ENCODE measurements around the gene PPP6R1.
A peak's percentile ranks its signal among the peaks of the same experiment; 100 is the strongest.

PPP6R1 gene

DNA sequence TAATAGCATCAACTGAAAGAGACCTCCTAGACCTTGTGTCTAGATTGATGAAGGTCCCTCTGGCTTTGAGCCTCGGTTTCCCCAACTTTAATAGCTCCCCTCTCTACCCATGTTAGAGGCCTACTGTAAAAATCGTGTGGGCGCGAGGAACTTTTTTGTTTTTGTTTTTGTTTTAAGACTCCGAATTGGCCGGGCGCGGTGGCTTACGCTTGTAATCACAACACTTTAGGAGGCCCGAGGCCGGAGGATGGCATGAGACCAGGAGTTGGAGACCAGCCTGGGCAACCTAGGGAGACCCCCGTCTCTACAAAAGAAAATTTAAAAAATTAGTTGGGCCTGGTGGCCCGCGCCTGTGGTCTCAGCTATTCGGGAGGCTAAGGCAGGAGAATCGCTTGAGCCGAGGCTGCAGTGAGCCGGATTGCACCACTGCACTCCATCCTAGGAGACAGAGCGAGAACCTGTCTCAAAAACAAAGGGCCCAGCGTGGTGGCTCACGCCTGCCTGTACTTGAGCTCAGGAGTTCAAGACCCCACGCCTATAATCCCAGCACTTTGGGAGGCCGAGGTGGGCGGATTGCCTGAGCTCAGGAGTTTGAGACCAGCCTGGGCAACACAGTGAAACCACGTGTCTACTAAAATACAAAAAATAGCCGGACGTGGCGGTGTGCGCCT lies 858 bp upstream of the PPP6R1 start:
- no peak for DNase-seq (ENCODE audit: low read depth)

DNA sequence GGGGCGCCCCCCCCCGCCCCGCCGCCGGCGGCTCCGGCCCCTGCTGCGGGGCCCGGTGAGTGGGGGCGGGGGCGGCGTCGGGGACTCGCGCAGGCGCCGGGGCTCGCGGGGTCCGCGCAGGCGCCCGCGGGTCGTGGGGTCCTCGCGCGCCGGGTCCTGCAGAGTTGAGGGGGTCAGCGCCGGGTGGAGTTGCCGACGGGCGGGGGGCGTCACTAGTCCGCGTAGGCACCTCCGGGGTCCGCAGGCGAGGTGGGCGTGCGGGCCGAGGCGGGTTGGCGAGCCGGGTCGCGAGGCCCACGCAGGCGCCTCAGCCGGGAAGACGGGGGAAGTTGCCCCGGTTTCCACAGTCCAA lies 365 bp downstream of the PPP6R1 start:
- DNase-seq (ENCODE audit: low read depth): no peak

DNA sequence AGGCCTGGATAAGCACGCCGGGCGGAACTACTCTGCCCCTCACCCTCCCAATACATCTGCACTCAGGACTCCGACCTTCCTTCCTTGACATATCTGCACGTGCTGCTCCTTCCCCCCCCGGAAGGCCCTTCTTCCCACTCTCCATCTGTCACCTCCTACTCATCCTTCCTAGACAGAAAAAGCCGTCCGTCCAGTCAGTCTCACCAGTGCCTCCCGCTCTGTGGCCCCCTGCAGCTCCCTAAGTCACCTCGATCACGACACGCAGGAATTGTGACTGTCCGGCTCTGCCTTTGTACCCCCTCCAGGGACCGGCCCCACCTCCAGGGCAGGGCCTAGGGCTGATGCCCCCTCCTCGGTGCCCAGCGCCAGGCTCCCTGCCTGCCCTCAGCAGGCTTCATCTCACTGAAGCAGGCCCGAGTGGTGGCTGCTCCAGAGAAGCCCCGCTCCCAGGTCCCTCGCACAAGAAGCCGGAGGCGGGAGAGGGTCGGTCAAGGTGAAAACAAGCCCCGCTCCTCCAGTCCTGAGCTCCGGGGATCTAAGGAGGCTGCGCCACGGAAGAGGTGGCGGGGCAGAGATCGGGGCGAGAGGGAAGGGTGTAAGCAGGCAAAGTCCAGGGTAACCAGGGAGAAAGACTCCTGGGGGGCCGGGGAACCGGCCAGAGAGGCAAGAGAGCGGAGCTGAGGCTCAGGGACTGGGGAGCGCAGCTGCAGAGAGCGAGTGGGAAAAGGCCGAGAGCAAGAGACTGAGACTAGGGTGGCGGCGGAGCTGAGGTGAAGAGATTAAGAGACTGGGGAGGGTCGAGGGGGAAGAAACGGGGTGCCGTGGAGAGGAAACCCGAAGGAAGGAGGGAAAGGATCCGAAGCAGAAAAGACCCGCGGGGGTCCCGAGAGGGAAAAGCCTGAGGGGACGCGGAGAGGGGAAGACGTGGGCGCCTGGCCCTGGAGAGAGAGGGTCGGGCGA lies 1.1 kb downstream of the PPP6R1 start:
- DNase-seq (ENCODE audit: low read depth): no peak

DNA sequence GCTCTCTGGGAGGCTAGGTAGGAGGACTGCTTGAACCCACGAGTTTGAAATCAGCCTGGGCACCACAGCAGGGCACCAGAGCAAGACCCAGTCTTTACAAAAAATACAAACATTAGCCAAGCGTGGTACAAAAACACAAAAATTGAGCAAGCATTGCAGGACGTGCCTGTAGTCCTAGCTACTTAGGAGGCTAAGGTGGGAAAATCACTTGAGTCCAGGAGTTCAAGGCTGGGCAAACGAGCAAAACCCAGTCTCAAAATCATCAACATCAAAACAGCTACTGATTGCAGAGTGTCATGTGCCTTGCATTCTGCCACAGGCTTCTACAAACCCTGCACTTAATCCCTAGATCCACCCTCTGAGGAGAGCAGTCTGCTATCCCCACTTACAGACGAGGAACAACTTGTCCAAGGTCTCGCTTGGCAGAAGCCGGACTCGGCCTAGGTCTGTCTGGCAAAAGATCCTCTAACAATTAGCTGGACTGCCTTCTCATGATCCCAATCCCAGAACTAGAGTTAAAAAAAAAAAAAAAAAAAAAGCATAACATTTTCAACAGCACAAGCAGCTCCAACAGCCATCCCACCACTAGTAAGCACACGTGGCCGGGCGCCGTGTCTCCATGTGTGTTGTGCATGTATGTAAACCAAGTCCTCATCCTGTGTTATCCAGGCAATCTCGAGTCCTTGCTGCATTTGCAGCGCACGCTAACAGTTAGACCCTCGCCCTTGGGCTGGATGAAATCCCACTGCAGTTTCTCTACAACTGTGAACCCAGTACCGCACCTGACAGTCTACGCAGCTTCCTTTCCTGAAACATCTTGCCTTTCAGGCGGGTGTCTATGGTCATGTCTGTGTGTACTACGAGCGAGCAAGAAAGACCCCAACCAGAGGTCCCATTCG lies 2.0 kb downstream of the PPP6R1 start:
- DNase-seq (ENCODE audit: low read depth): no peak

DNA sequence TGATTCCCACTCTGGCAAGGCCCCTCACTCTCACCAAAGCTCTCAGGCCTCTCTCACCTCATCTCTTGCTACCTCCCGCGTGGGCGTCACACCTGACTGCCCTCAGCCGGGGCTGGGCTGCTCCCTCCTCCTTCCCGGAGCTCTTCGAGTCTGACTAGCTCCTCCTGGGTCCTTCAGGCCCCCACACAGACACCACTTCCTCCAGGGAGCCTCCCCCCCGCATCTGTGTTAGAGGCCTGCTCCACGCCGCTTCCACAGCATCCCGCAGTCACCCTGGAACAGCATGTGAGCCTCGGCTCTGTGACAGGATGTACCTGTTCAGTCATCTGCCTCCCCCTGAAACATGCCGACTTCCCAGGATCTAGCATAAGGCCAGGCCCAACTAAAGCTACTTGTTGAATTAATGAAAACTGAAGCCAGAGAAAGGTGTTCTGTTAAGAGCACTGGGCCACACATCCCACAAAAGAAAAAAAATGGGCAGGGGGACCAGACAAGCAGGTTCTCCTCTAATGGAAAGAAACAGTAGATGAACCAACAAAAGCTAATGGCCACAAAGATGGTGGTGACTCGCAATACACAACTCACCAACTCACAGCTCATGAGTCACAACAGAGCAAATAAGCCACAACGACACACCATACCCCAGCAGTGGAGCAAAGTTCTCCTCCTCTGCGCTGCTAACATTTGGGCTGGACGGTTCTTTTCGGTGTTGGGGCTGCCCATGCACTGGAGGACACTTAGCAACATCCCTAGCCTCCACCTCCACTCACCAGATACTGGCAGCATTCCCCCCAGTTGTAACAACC lies 3.0 kb downstream of the PPP6R1 start:
- no peak for DNase-seq (ENCODE audit: low read depth)

DNA sequence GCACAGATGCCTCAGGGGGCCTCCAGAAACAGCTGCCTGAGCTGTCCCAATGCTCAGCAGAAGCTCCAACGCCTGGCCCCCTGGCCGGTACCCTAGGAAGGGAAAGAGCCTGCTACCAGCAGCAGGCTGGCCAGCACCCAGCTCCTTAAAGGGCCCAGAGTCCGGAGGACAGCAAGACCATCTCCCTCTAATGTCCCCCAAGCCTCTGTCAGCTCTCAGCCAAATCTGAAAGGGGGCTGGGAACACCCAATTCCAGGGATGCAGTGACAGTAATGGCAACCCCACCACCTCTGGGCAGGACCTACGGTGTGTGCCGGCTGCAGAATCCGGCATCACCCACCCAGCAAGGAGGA lies 4.2 kb downstream of the PPP6R1 start:
- no peak for DNase-seq (ENCODE audit: low read depth)

DNA sequence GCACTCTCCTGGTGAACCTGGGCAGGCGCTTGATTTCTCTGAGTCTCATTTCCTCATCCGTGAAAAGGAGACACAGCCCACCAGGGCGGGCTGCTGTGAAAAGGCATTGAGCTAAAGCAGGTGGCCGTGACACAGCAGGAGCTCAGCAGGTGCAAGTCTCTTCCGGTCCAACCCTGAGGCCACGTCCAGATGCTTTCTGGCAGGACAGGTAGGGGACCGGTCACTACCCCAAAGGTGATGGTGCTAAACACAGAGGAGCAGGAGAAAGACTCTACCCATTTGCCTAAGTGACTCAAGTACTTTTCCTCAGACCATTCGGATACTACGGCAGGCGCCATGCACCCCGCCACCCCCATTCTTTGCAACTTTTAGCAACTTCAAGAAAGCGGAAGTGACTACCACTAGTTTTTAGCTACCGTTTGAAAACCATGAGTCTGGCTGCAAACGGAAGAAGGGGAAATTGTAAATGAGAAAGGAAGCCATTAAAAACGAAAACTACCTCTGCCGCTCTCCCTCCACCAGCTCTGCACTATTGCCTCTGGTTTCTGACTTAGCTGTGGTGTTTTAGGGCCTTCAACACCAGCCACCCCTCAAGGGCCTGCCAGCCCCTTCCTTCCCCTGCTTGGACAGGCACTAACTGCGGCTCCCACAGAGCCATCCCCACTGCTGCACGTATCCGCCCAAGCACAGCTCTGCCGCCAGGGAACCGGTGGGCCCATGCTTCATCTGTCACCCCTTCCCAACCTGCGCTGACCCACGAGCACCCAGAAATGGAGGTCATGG lies 4.8 kb downstream of the PPP6R1 start:
- DNase-seq (ENCODE audit: low read depth): no peak

DNA sequence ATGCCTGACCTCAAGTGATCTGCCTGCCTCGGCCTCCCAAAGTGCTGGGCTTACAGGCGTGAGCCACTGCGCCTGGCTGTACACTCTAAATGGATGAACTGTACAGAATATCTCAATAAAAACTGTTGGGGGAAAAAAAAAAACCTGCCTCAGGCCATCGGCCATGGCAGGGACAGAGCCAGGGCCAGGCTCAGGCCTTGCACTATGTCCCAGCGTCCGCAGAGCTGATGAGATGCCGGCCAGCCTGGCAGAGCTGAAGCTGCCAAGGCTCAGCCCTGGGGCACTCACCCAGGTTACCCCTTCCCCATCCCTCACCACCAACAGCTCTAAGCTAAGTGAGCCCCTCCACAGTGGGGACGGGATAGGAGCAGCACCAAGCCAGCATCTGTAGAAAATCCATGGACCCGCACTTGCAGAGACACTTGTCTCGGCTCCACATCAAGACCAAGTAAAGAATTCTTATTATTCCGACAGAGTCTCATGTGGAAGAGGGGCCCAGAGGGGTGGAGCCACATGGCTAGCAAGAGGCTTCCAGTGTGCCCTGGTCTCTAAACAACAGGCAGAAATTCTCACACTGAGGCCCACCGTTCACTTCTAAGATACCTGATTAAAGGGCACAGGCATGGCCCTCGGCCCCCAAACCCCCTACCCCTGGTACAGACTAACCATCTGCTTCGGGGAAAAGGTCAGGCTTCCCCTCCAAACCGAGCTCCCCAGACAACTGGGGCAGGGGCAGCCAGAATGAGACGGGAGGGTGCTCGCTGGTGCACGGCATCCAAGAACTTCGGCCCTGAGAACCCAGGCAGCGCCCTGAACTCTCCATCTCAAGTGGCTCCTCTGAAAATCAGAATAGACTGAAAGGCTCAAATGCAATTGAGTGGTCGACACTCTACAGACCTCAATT lies 5.8 kb downstream of the PPP6R1 start:
- no peak for DNase-seq (ENCODE audit: low read depth)

DNA sequence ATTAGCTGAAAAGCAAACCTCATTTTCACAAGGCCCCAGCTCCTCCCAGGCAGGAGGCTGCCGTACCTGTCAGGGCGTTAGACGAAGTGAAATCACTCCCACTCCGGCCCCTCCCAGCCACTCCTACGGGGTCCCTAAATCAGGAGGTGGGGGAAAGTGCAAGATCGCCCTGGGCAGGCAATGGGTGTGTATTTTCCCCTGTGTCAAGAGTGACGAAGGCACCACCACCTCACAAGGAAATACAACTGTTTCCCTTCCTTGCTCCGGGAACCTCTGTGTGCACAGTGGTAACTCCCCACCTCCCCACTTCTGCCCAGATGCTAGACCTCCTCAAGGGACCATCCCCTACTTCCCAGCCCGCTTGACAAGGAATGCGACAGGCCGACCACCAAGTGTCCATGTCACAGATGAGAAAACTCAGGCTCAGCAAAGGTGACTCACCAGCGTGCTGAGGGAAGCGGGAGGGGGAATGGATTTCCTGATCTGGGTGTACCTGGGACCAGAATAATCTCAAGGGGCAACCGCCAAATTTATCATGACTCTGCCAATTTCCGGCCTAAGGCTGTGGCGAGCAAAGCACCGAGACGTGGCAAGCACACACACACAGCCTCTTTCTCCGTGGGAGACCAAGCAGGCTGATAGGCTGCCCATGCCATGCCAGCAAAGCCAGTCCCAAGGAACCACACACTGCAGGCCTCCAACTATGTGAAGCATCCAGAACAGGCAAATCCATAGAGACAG lies 7.3 kb downstream of the PPP6R1 start:
- no peak for DNase-seq (ENCODE audit: low read depth)

DNA sequence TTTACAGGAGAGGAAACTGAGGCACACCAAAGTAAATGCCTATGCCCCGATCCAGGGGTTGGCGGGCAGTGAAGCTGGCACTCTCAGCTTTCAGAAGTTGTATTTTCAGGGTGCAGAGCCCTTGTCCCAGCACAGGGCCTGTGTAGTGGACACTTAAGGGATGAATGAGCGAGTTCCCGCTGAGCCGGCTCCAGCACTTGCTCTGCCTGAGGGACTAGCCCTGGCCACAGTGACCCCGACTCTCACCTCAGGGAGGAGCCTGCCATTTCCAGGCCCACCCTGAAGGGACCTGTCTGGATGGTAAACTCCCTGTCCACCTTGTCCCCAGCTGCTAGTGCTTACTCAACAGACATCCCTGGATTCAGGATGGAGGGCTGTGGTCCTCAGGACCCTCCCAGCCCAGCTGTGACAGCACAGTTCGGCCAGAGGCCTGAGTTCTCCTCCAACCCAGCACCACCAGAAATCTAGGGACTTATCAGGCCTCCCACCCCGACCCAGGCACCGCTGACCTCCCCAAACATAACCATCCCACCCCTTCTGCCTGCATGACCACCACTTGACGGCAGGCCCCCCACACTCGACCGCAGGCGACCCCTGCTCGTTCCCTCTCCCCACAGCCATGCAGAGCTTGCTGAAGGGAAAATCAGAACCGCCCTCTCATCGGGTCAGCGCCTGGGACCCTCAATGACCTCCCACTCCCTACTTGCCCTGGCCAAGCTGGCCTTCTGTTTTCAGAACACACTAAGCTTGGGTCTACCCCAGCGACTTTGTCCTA lies 8.4 kb downstream of the PPP6R1 start:
- DNase-seq (ENCODE audit: low read depth): no peak

DNA sequence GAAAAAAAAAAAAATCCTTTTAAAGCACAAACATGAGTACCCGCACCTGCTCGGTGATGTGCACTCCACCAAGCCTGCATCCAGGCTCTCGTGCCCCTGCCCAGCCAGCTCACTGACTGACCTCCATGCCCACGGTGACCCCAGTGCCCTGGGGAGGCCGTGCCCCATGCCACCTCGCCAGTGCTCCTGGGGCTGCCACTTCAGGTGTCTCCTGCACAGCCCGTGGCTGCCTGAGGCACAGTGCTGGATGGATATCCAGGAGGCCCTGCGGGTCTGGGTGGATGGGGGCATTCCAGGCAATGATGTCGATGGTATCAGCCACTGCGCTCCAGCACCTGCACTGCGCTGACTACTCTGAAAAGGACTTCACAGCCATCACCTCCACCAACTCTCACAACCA lies 9.0 kb downstream of the PPP6R1 start:
- DNase-seq (ENCODE audit: low read depth): no peak

DNA sequence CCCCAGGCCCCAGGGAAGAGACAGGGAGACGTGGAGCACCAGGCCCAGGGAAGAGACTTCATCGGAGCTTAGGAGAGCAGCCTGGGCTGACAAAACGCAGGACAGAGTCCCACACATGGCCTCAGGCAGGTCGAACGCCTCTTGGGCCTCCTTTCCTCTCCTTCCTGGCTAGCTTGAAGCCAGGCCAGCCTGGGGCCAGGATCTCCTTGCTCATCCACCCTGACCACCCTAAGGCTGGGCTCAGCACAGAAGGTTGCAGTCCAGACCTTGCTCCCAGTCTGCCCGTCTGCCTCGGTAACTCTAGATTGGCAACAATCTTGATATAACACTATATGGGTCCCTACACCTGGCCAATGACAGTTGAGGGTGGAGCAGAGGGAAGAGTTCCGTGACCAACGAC lies 10.1 kb downstream of the PPP6R1 start:
- DNase-seq (ENCODE audit: low read depth): no peak

DNA sequence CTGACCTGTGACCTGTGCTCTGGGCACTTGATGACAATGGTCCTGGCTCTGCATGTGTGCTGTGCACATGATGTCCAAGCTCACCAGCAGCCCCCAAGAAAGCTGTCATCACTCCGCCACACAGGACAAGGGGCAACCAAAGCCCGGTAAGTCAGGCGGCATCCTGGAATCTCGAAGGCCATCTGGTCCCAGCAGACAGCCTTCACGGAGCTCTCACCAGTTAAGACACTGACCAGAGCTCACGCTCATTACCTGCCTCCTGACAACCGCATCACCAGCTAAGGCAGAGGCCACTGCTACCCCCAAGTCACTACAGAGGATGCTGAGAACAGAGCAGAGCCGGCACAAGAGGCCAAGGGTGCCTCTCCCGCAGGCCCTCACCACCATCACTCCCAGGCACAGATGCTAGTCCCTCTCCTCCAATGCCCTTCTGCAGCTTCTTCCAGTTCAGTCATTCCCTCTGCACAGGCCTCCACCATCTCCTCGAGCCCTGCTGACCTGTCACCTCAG lies 10.6 kb downstream of the PPP6R1 start:
- no peak for DNase-seq (ENCODE audit: low read depth)

DNA sequence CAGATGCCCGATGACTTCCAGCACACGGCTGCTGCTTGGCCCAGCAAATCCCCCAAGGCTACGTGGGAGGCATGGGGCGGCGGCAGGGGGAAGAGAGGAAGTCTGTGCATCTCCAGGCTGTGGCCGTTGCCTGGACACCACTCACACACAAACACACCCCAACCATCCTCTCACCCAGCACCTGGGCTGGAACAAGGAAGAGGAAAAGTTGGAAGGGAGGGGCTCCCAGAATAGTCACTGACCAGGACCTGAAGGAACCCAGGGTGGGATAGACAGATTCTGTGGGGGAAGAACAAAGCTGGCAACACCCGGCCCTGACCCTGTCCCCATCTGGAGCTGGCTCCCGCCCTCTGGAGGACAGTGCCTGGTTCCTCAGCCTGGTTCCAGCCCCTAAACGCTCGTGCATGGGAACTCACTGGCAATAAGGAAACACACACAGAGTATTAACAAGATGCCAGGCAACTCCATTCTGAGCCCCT lies 11.2 kb downstream of the PPP6R1 start:
- DNase-seq (ENCODE audit: low read depth): peak; percentile 8

DNA sequence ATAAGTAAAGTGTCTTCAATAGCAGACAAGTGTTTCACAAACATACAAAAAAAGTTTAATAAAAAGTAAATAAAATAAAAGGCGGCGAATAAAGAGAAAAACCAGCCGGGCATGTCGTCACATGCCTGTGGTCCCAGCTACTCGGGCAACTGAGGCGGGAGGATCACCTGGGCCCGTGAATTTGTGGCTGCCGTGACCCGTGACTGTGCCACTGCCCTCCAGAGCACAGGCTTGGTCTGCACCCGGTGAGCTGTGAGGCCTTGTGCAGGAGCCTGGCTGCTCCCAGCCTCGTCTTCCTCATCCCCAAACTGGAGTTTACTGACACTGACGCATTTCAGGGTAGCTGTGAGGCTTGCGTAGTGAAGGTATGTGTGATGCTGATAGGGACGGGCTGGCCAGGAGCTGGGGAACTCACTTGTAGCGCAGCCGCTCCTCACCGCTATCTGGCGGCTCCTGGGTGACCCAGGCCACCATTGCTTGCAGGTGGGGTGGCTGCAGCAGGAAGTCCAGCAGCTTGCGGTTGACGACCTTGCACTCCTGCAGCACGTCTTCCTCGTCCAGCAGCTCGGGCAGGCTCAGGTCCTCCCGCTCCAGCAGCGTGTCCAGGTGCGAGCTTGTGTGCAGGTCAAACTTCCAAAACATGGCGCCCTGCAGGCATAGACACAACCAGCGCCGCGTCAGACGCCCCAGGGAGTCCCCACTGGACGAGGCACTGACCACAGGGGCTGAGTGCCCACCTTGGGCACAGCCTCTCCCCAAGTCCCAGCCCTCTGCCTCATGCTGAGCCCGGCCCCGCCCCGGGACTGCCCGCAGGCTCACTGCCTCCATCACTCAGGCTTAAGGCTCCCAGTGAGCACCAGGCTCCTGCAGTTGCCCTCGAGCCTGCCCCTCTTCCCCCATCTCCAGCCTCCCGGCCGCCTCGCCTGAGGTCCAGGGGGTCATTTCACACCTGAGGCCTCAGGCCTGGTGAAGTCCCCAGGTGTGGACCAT lies 12.1 kb downstream of the PPP6R1 start:
- DNase-seq (ENCODE audit: low read depth): no peak

DNA sequence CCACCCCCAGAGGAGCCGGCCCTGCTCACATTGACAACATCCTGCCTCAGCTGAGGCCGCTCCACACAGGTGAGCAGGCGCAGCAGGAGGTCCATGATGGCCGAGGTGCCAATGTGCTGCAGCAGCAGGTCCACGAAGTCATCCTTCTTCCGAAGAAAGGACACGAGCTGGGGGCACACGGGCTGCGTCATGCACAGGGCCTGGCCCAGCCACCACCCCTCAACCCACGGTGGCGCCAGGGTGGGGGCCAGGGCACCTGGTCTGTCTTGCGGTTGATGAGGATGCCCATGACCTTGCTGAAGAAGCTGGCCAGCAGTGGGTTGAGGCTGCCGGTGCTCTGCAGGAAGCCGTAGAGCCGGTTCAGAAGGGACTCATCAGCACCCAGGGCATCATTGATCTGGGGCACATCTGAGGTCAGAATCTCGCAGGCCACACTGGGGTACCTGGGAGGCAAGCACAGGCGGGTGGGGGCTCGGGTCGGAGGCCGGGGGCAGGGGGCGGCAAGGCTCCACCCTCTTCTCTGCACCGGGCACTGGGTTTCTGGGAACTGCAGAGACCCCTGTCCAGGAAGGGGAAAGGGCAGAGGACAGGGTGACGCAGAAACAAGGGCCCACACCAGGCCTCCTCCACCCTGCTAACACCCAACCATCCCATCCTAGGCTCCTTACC lies 13.4 kb downstream of the PPP6R1 start:
- no peak for DNase-seq (ENCODE audit: low read depth)

Measured in fibroblast of gingiva (primary cell).